Measurements from ENCODE around the gene SAT2.

DNA sequence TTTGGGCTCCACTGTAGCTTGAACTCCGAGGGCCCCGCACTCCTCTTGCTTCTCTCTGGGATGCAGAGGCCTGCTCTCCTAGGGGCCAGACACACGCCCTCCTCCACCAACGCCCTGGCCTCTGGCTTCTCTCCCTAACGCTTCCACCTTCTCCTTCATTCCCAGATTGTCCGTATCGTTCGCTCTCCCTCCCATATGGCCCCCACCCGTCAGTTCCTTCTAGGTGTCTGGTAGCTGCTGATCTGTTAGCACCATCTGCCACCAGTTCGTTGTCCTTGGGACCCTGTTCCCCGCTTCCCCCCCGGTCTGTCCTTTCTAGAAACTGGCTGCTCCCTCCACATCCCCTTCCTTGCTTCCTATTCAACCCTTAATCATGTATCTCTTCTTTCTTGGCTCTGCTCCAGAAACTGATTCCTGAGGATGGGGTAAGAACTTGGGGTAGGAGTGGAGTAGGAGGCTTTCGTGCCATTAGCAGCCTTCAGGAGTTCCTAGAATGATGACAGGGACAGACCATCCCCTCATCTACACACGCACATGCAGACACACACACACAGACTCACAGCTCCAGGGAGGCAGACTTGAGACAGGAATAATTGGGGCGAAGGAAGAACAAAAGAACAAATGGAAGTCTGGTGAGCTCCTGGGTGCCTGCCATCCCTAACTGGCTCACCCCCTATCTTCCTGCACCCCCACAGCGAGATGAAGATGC, 27.4 kb upstream of the SAT2 start:
- TF ChIP-seq, protein P1, sequence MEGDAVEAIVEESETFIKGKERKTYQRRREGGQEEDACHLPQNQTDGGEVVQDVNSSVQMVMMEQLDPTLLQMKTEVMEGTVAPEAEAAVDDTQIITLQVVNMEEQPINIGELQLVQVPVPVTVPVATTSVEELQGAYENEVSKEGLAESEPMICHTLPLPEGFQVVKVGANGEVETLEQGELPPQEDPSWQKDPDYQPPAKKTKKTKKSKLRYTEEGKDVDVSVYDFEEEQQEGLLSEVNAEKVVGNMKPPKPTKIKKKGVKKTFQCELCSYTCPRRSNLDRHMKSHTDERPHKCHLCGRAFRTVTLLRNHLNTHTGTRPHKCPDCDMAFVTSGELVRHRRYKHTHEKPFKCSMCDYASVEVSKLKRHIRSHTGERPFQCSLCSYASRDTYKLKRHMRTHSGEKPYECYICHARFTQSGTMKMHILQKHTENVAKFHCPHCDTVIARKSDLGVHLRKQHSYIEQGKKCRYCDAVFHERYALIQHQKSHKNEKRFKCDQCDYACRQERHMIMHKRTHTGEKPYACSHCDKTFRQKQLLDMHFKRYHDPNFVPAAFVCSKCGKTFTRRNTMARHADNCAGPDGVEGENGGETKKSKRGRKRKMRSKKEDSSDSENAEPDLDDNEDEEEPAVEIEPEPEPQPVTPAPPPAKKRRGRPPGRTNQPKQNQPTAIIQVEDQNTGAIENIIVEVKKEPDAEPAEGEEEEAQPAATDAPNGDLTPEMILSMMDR (optimal IDR thresholded peaks at IDR 0.05 in 1 of 3, IDR thresholded peaks at IDR 0.05 in 1 of 3, conservative IDR thresholded peaks at IDR 0.05 in 1 of 3; ENCODE audit: extremely low read depth in 1 of 3, insufficient read depth in 2 of 3, low read length in 3 of 3): no peak
- no peak for TF ChIP-seq EZH2 (IDR thresholded peaks at IDR 0.05; ENCODE audit: low read length)

Measured in keratinocyte (primary cell).